ENCODE measurements around the gene MDM2. TPM values are rescaled to one million over a fixed set of nuclear protein-coding genes. Genes with fewer than 3 reads are reported as not detected.

MDM2 gene
- total and polyA plus RNA-seq, 4 donors: 24.9 to 155 (median 108) TPM

GRCh38 chr12:68870011-68870410 is 62.0 kb downstream of the MDM2 start:
- H3K4me1 ChIP-seq (ENCODE audit: control insufficient read depth in 5 of 5, insufficient read depth in 5 of 5, low read length in 5 of 5): no peaks in the 10 kb centered on the region
- DNase-seq (no peak), ATAC-seq (ENCODE audit: insufficient read depth, low FRiP score) (no peak)
- no peak overlapping the region for H3K4me3 ChIP-seq
- H3K27me3 ChIP-seq (ENCODE audit: control insufficient read depth in 3 of 3, insufficient read depth in 3 of 3, low read length in 2 of 3): no peaks in the 10 kb centered on the region
- WGBS, 2 donors: 90 to 94% methylated on average over 5 of the region's 5 CpGs
- H3K36me3 ChIP-seq (ENCODE audit: control insufficient read depth in 4 of 4, insufficient read depth in 4 of 4, low read length in 4 of 4): peaks cover 0 to 25% (median 0%) of the 10 kb centered on the region in 4 donors
- H3K9me3 ChIP-seq (ENCODE audit: control insufficient read depth in 4 of 4, insufficient read depth in 3 of 4, low read length in 3 of 4): no peaks in the 10 kb centered on the region
- no peak for TF ChIP-seq CTCF (IDR thresholded peaks at IDR 0.05; ENCODE audit: control extremely low read depth, extremely low read depth)
- no peak overlapping the region for H3K9ac ChIP-seq (ENCODE audit: insufficient read depth in 1 of 2, low read length in 2 of 2)
- no peak overlapping the region for H3K27ac ChIP-seq (ENCODE audit: low read depth in 1 of 2, low read length in 1 of 2)

GRCh38 chr12:68870443-68870842 is 62.5 kb downstream of the MDM2 start:
- ATAC-seq (ENCODE audit: insufficient read depth, low FRiP score): no peak
- Histone ChIP-seq H3K36me3 (ENCODE audit: control insufficient read depth in 4 of 4, insufficient read depth in 4 of 4, low read length in 4 of 4) (peaks cover 0 to 22% (median 0%) of the 10 kb centered on the region in 4 donors), H3K9ac (ENCODE audit: insufficient read depth in 1 of 2, low read length in 2 of 2) (no peak overlapping the region), H3K27me3 (ENCODE audit: control insufficient read depth in 3 of 3, insufficient read depth in 3 of 3, low read length in 2 of 3) (no peaks in the 10 kb centered on the region), H3K4me1 (ENCODE audit: control insufficient read depth in 5 of 5, insufficient read depth in 5 of 5, low read length in 5 of 5) (no peaks in the 10 kb centered on the region), H3K4me3 (no peak overlapping the region), H3K27ac (ENCODE audit: low read depth in 1 of 2, low read length in 1 of 2) (no peak overlapping the region), H3K9me3 (ENCODE audit: control insufficient read depth in 4 of 4, insufficient read depth in 3 of 4, low read length in 3 of 4) (no peaks in the 10 kb centered on the region)
- no peak for DNase-seq
- WGBS, 2 donors: 89 to 96% methylated on average over 6 of the region's 6 CpGs
- TF ChIP-seq CTCF (IDR thresholded peaks at IDR 0.05; ENCODE audit: control extremely low read depth, extremely low read depth): no peak

- ATAC-seq (ENCODE audit: insufficient read depth, low FRiP score): no peak
- H3K36me3 ChIP-seq (ENCODE audit: control insufficient read depth in 4 of 4, insufficient read depth in 4 of 4, low read length in 4 of 4): peaks cover 0 to 19% (median 0%) of the 10 kb centered on the region in 4 donors
These were observed 63.4 kb downstream of the MDM2 start for GRCh38 chr12:68871396-68871795.

More at GRCh38 chr12:68871396-68871795, 63.4 kb downstream of the MDM2 start:
- H3K27me3 ChIP-seq (ENCODE audit: control insufficient read depth in 3 of 3, insufficient read depth in 3 of 3, low read length in 2 of 3): no peaks in the 10 kb centered on the region
- no peaks in the 10 kb centered on the region for H3K9me3 ChIP-seq (ENCODE audit: control insufficient read depth in 4 of 4, insufficient read depth in 3 of 4, low read length in 3 of 4)
- DNase-seq: no peak
- H3K27ac ChIP-seq (ENCODE audit: low read depth in 1 of 2, low read length in 1 of 2): no peak overlapping the region
- WGBS, 2 donors: 77 to 86% methylated on average over 8 of the region's 8 CpGs
- no peaks in the 10 kb centered on the region for H3K4me1 ChIP-seq (ENCODE audit: control insufficient read depth in 5 of 5, insufficient read depth in 5 of 5, low read length in 5 of 5)
- H3K9ac ChIP-seq (ENCODE audit: insufficient read depth in 1 of 2, low read length in 2 of 2): no peak overlapping the region
- no peak for TF ChIP-seq CTCF (IDR thresholded peaks at IDR 0.05; ENCODE audit: control extremely low read depth, extremely low read depth)
- H3K4me3 ChIP-seq: no peak overlapping the region
